Neural cell (in vitro differentiated cells): Measurements from ENCODE around the gene GPNMB.

Source experiments
- CTCF ChIP-seq: fragments of 450-650 bp; IDR thresholded peaks from 2 replicates; pipeline ENCODE4 v1.5.1; 2014; ENCODE audit warnings: antibody characterized with exemption, mild to moderate bottlenecking, moderate library complexity; ENCODE audit not compliant: poor library complexity, severe bottlenecking
- EP300 ChIP-seq: fragments of 450-650 bp; conservative IDR thresholded peaks from 2 replicates; pipeline ENCODE4 v1.6.1; 2014; ENCODE audit warnings: antibody characterized with exemption, mild to moderate bottlenecking, moderate library complexity; ENCODE audit not compliant: poor library complexity, severe bottlenecking
- EZH2 ChIP-seq: fragments of 200-600, 300-800 bp; shearing (Covaris generic), sonication (generic); IDR thresholded peaks from 2 replicates; pipeline ENCODE4 v1.6.1; 2014; ENCODE audit warnings: antibody characterized with exemption, low read length, borderline replicate concordance, mild to moderate bottlenecking; ENCODE audit not compliant: insufficient read depth, poor library complexity, severe bottlenecking
- MXI1 ChIP-seq: fragments of 450-650 bp; conservative IDR thresholded peaks from 2 replicates; pipeline ENCODE4 v1.6.1; 2014; ENCODE audit warnings: antibody characterized with exemption, mild to moderate bottlenecking; ENCODE audit not compliant: poor library complexity, severe bottlenecking
- RAD21 ChIP-seq: fragments of 450-650 bp; conservative IDR thresholded peaks from 2 replicates; pipeline ENCODE4 v1.6.1; 2014; ENCODE audit warnings: antibody characterized with exemption, mild to moderate bottlenecking, moderate library complexity
- TAF1 ChIP-seq: IDR thresholded peaks from 2 replicates; pipeline ENCODE4 v1.6.1; 2012; ENCODE audit warnings: low read depth

GRCh38 chr7:23205577-23205908, 41.0 kb upstream of the GPNMB start:
- no peak for TF ChIP-seq CTCF
- no peak for TF ChIP-seq MXI1
- TF ChIP-seq EZH2, result no peak
- no peak for TF ChIP-seq RAD21
- no peak for TF ChIP-seq TAF1
- TF ChIP-seq EP300, result no peak
